Endothelial cell of umbilical vein (primary cell): ENCODE results near the gene TMIE.

Experiments
- EZH2 ChIP-seq: IDR thresholded peaks from 2 replicates; pipeline ENCODE4 v1.6.1; 2012; ENCODE audit warnings: borderline replicate concordance, low read depth, mild to moderate bottlenecking, moderate library complexity, low read length, inconsistent platforms; ENCODE audit not compliant: severe bottlenecking
- FOS ChIP-seq: IDR thresholded peaks from 2 replicates; pipeline ENCODE4 v1.6.1; 2011; ENCODE audit warnings: mild to moderate bottlenecking, low read length, moderate library complexity, borderline replicate concordance; ENCODE audit not compliant: insufficient read depth
- GATA2 ChIP-seq: IDR thresholded peaks from 2 replicates; pipeline ENCODE4 v1.7.0; 2011; ENCODE audit warnings: low read depth, mild to moderate bottlenecking, moderate library complexity, mixed read lengths, low read length; ENCODE audit not compliant: insufficient read length, insufficient read depth
- JUN ChIP-seq: IDR thresholded peaks from 2 replicates; pipeline ENCODE4 v1.6.1; 2011; ENCODE audit warnings: borderline replicate concordance, low read depth; ENCODE audit not compliant: insufficient read length, insufficient read depth
- MAX ChIP-seq: IDR thresholded peaks from 2 replicates; pipeline ENCODE4 v1.6.1; 2011; ENCODE audit not compliant: insufficient read depth, insufficient read length
- MYC ChIP-seq: IDR thresholded peaks from one replicate; pipeline ENCODE4 v1.6.1; 2011; ENCODE audit warnings: mild to moderate bottlenecking, low read depth, low read length
- POLR2A ChIP-seq: IDR thresholded peaks from 2 replicates; pipeline ENCODE4 v1.6.1; 2012; ENCODE audit warnings: low read depth, mild to moderate bottlenecking, control low read depth, low read length
- POLR2AphosphoS5 ChIP-seq: IDR thresholded peaks from 2 replicates; pipeline ENCODE4 v1.6.1; 2012; ENCODE audit warnings: low read depth, mild to moderate bottlenecking, control low read depth, low read length, moderate library complexity; ENCODE audit not compliant: insufficient read depth
- TF ChIP-seq, protein P1 (sequence below), 2 donors: IDR thresholded peaks; 1 replicate in 1 of 2; 2 replicates in 1 of 2; pipeline ENCODE4 v1.5.1; 2011; ENCODE audit warnings: low read length in 2 of 2, mild to moderate bottlenecking in 2 of 2, moderate library complexity in 2 of 2, control low read depth in 1 of 2, inconsistent platforms in 1 of 2, low read depth in 1 of 2; ENCODE audit not compliant: insufficient read depth in 1 of 2; ENCODE audit errors: extremely low read depth in 1 of 2

DNA sequence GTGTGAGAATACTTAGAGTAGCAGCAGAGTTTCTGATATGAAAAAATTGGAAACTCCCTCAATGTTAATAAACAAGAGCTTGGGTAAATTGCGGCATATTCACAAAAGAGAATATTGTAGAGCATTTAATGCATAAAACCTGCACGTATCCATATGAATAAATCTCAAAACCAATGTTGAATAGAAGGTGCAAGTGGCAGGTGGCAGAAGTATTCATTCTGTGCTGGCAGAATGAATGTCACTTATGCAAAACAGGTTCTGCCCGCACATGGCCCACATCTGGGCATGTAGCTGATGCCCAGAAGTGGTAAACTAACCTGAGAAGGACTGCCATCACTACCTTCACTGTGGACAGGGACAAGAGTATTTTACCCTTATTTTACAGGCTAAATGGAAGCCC is 30.6 kb downstream of the TMIE start:
- TF ChIP-seq, protein P1, sequence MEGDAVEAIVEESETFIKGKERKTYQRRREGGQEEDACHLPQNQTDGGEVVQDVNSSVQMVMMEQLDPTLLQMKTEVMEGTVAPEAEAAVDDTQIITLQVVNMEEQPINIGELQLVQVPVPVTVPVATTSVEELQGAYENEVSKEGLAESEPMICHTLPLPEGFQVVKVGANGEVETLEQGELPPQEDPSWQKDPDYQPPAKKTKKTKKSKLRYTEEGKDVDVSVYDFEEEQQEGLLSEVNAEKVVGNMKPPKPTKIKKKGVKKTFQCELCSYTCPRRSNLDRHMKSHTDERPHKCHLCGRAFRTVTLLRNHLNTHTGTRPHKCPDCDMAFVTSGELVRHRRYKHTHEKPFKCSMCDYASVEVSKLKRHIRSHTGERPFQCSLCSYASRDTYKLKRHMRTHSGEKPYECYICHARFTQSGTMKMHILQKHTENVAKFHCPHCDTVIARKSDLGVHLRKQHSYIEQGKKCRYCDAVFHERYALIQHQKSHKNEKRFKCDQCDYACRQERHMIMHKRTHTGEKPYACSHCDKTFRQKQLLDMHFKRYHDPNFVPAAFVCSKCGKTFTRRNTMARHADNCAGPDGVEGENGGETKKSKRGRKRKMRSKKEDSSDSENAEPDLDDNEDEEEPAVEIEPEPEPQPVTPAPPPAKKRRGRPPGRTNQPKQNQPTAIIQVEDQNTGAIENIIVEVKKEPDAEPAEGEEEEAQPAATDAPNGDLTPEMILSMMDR (IDR thresholded peaks at IDR 0.05; ENCODE audit: extremely low read depth in 1 of 2, insufficient read depth in 1 of 2, low read depth in 1 of 2, low read length in 2 of 2), result no peak
- no peak for TF ChIP-seq EZH2
- no peak for TF ChIP-seq POLR2AphosphoS5
- TF ChIP-seq FOS, result no peak
- TF ChIP-seq MYC, result no peak
- no peak for TF ChIP-seq JUN
- TF ChIP-seq POLR2A, result no peak
- TF ChIP-seq MAX, result no peak
- TF ChIP-seq GATA2, result no peak
